ENCODE data around the gene LYZL6.

The LYZL6 gene

GRCh38 chr17:35895636-35896587, 47.6 kb downstream of the LYZL6 start:
- ChIA-PET POLR2A (ENCODE audit: low non-redundant PET) (no interaction called here), CTCF (interaction anchor here (0.6 kb wide), 1 partner anchor 1353 kb away, joined by 5 read pairs; no protein-coding TSS in a partner anchor)
- no peak for DNase-seq (ENCODE audit: low spot score)
- no peak overlapping the region for H3K27ac ChIP-seq
- no peak for TF ChIP-seq CTCF (conservative IDR thresholded peaks at IDR 0.05; ENCODE audit: low read depth)

GRCh38 chr17:35894206-35894605, 49.3 kb downstream of the LYZL6 start:
- no peak for TF ChIP-seq CTCF (conservative IDR thresholded peaks at IDR 0.05; ENCODE audit: low read depth)
- POLR2A ChIA-PET (ENCODE audit: low non-redundant PET) = no interaction called here
- no peak for DNase-seq (ENCODE audit: low spot score)
- CTCF ChIA-PET = no interaction called here
- no peak overlapping the region for H3K27ac ChIP-seq

- CTCF ChIA-PET = no interaction called here
- POLR2A ChIA-PET (ENCODE audit: low non-redundant PET) = no interaction called here
- H3K27ac ChIP-seq = no peak overlapping the region
- no peak for DNase-seq (ENCODE audit: low spot score)
- TF ChIP-seq CTCF (conservative IDR thresholded peaks at IDR 0.05; ENCODE audit: low read depth) = no peak
Measured at GRCh38 chr17:35893751-35894150, 49.8 kb downstream of the LYZL6 start.

GRCh38 chr17:35892091-35893035, 51.1 kb downstream of the LYZL6 start:
- no peak for DNase-seq (ENCODE audit: low spot score)
- POLR2A ChIA-PET (ENCODE audit: low non-redundant PET) = no interaction called here
- TF ChIP-seq CTCF (conservative IDR thresholded peaks at IDR 0.05; ENCODE audit: low read depth) = no peak
- CTCF ChIA-PET = interaction anchor here (0.8 to 1.0 kb wide), 2 partner anchors 16 to 256 kb away, joined by 3 read pairs; no protein-coding TSS in a partner anchor
- no peak overlapping the region for H3K27ac ChIP-seq

- CTCF ChIA-PET = no interaction called here
- no peak overlapping the region for H3K27ac ChIP-seq
- no peak for TF ChIP-seq CTCF (conservative IDR thresholded peaks at IDR 0.05; ENCODE audit: low read depth)
- POLR2A ChIA-PET (ENCODE audit: low non-redundant PET) = no interaction called here
- no peak for DNase-seq (ENCODE audit: low spot score)
Measured at GRCh38 chr17:35891269-35891668, 52.2 kb downstream of the LYZL6 start.

GRCh38 chr17:35890774-35891155, 52.7 kb downstream of the LYZL6 start:
- H3K27ac ChIP-seq = no peak overlapping the region
- TF ChIP-seq CTCF (conservative IDR thresholded peaks at IDR 0.05; ENCODE audit: low read depth) = no peak
- POLR2A ChIA-PET (ENCODE audit: low non-redundant PET) = no interaction called here
- DNase-seq (ENCODE audit: low spot score) = no peak
- CTCF ChIA-PET = no interaction called here

Data from RWPE1 (cell line).